Measurements from ENCODE around the gene ZNF460.

GRCh38 chr19:57239982-57240310 is 40.3 kb upstream of the ZNF460 start:
- TF ChIP-seq CTCF (IDR thresholded peaks at IDR 0.05; ENCODE audit: poor library complexity) (no peak), EZH2 (IDR thresholded peaks at IDR 0.05; ENCODE audit: borderline replicate concordance) (no peak), EZH2phosphoT487 (IDR thresholded peaks at IDR 0.05; ENCODE audit: low read depth, severe bottlenecking, unreplicated experiment) (no peak)

Data from hepatocyte (in vitro differentiated cells).